Panc1 (cell line): ENCODE results near the gene SSH2.

ENCODE experiments used
- CTCF ChIP-seq: fragments of 450-650 bp; IDR thresholded peaks from 2 replicates; pipeline ENCODE4 v1.5.1; 2017; ENCODE audit warnings: mild to moderate bottlenecking
- POLR2AphosphoS5 ChIP-seq: IDR thresholded peaks from 2 replicates; pipeline ENCODE4 v1.6.1; 2012; ENCODE audit warnings: mild to moderate bottlenecking, low read depth, low read length, moderate library complexity
- REST ChIP-seq, 2 experiments: IDR thresholded peaks; 2 replicates each; pipeline ENCODE4 v1.6.1; 2011 to 2012; ENCODE audit warnings: low read depth in 2 of 2, control low read depth in 1 of 2, low read length in 1 of 2, mild to moderate bottlenecking in 1 of 2, moderate library complexity in 1 of 2; ENCODE audit not compliant: insufficient read depth in 1 of 2
- SIN3A ChIP-seq: IDR thresholded peaks from 2 replicates; pipeline ENCODE4 v1.6.1; 2012; ENCODE audit warnings: low read depth, mild to moderate bottlenecking, low read length, moderate library complexity, borderline replicate concordance; ENCODE audit not compliant: insufficient read depth

- no peak for TF ChIP-seq CTCF
- no peak for TF ChIP-seq REST (IDR thresholded peaks at IDR 0.05; ENCODE audit: insufficient read depth in 1 of 2, low read depth in 2 of 2, low read length in 1 of 2)
- TF ChIP-seq POLR2AphosphoS5: no peak
- no peak for TF ChIP-seq SIN3A
Measured at GRCh38 chr17:29791336-29792080, 138.5 kb downstream of the SSH2 start.
